Measurements from ENCODE around the gene CD72. TPM values are rescaled to one million over a fixed set of nuclear protein-coding genes. Genes with fewer than 3 reads are reported as not detected.

The CD72 gene
- total RNA-seq, 2 experiments from 2014 or later = 13.1 to 15.5 TPM

- ChIA-PET POLR2A (interaction anchor here (0.6 to 3.3 kb wide), 14 partner anchors 9 to 91 kb away, joined by 3 to 12 read pairs (median 4); partner anchors contain the start of gene TLN1), CTCF (interaction anchor here (0.8 to 24.5 kb wide), 18 partner anchors 11 to 125 kb away, joined by 3 to 313 read pairs (median 5); partner anchors contain the start of genes CREB3, SIT1, TLN1 and TPM2)
- Mint-ChIP-seq H3K27me3 (no peaks in the 10 kb centered on the region), H3K4me3 (peak within 1 kb of the TSS; percentile 84), H3K27ac (peak within 1 kb of the TSS; percentile 63), H3K36me3 (ENCODE audit: low read depth) (peaks cover 33% of the 10 kb centered on the region), H3K4me1 (ENCODE audit: low read depth) (peaks cover 40% of the 10 kb centered on the region), H3K9me3 (no peaks in the 10 kb centered on the region)
- intact Hi-C loops (cut with micrococcal nuclease) = no loop called here
- ATAC-seq (peak; percentile 89), DNase-seq (peak; percentile 80)
- no peak for TF ChIP-seq CTCF (IDR thresholded peaks at IDR 0.05)
These were observed 46.6 kb upstream of the CD72 start, which contains the start of gene ARHGEF39 for GRCh38 chr9:35664531-35665470. ARHGEF39 (minus strand) TSS chr9:35665195; CDS start chr9:35665169, 26 bp downstream.

- H3K4me3 Mint-ChIP-seq = peak overlapping the region; percentile 84
- H3K9me3 Mint-ChIP-seq = no peaks in the 10 kb centered on the region
- H3K36me3 Mint-ChIP-seq (ENCODE audit: low read depth) = peaks cover 44% of the 10 kb centered on the region
- H3K4me1 Mint-ChIP-seq (ENCODE audit: low read depth) = peaks cover 55% of the 10 kb centered on the region
- no peak for DNase-seq
- CTCF ChIA-PET = interaction anchor here (1.1 to 24.5 kb wide), 10 partner anchors 9 to 220 kb away, joined by 3 to 313 read pairs (median 6); partner anchors contain the start of genes SIT1 and TPM2
- no peak for ATAC-seq
- POLR2A ChIA-PET = interaction anchor here (1.1 kb wide), 2 partner anchors 15 to 17 kb away, joined by 3 to 4 read pairs; no protein-coding TSS in a partner anchor
- peak overlapping the region; percentile 82 for H3K27ac Mint-ChIP-seq
- TF ChIP-seq CTCF (IDR thresholded peaks at IDR 0.05) = no peak
- H3K27me3 Mint-ChIP-seq = peaks cover 2% of the 10 kb centered on the region
- intact Hi-C loops (cut with micrococcal nuclease) = no loop called here
These were observed 44.2 kb upstream of the CD72 start for GRCh38 chr9:35662437-35662836.

GRCh38 chr9:35661756-35662350 lies 43.6 kb upstream of the CD72 start:
- Mint-ChIP-seq H3K36me3 (ENCODE audit: low read depth) (peaks cover 44% of the 10 kb centered on the region), H3K9me3 (no peaks in the 10 kb centered on the region), H3K4me3 (peak overlapping the region; percentile 84), H3K27ac (peak overlapping the region; percentile 82), H3K4me1 (ENCODE audit: low read depth) (peaks cover 60% of the 10 kb centered on the region), H3K27me3 (peaks cover 2% of the 10 kb centered on the region)
- POLR2A ChIA-PET = interaction anchor here (0.8 to 1.7 kb wide), 4 partner anchors 14 to 43 kb away, joined by 3 to 8 read pairs (median 4); partner anchors contain the start of gene CD72
- intact Hi-C loops (cut with micrococcal nuclease) = no loop called here
- CTCF ChIA-PET = interaction anchor here (0.7 to 24.5 kb wide), 12 partner anchors 10 to 1258 kb away, joined by 3 to 313 read pairs (median 4); partner anchors contain the start of genes SIT1 and TPM2
- ATAC-seq (no peak), DNase-seq (no peak)
- TF ChIP-seq CTCF (IDR thresholded peaks at IDR 0.05) = no peak

GRCh38 chr9:35660966-35661415 lies 42.8 kb upstream of the CD72 start:
- ChIA-PET POLR2A (interaction anchor here (0.8 to 1.7 kb wide), 5 partner anchors 15 to 70 kb away, joined by 3 to 8 read pairs (median 3); partner anchors contain the start of genes CD72 and TLN1), CTCF (interaction anchor here (0.7 to 24.5 kb wide), 12 partner anchors 9 to 1257 kb away, joined by 3 to 313 read pairs (median 4); partner anchors contain the start of genes SIT1 and TPM2)
- no peak overlapping the region for H3K27ac Mint-ChIP-seq
- peaks cover 68% of the 10 kb centered on the region for H3K4me1 Mint-ChIP-seq (ENCODE audit: low read depth)
- no peak for DNase-seq
- intact Hi-C loops (cut with micrococcal nuclease) = no loop called here
- peaks cover 2% of the 10 kb centered on the region for H3K27me3 Mint-ChIP-seq
- peak overlapping the region; percentile 4 for H3K4me3 Mint-ChIP-seq
- TF ChIP-seq CTCF (IDR thresholded peaks at IDR 0.05) = no peak
- peaks cover 44% of the 10 kb centered on the region for H3K36me3 Mint-ChIP-seq (ENCODE audit: low read depth)
- H3K9me3 Mint-ChIP-seq = no peaks in the 10 kb centered on the region
- no peak for ATAC-seq

All from activated CD8-positive, alpha-beta T cell treated with anti-CD3 and anti-CD28 coated beads for 36 hours (primary cell).